CD4-positive, alpha-beta T cell (primary cell): ENCODE measurements around the gene TROAP. TPM values are rescaled to one million over a fixed set of nuclear protein-coding genes. Genes with fewer than 3 reads are reported as not detected.

ENCODE experiments used
- ATAC-seq: fragments of 200-7000 bp; cut with Tn5 transposase; one replicate; pipeline ENCODE4 v1.10.0; 2022; ENCODE audit warnings: mild to moderate bottlenecking; ENCODE audit not compliant: poor library complexity
- CTCF ChIA-PET: fragments of 350-600 bp; sonication (Branson Sonifier 250); formaldehyde crosslinking; loops from one replicate; lab custom pipeline; 2021; ENCODE audit warnings: antibody characterized with exemption, inconsistent platforms; lab: Charles Lee
- POLR2A ChIA-PET: fragments of 350-600 bp; sonication (Branson Sonifier 250); formaldehyde crosslinking; loops from one replicate; lab custom pipeline; 2021; ENCODE audit warnings: antibody characterized with exemption, inconsistent platforms; lab: Charles Lee
- DNase-seq, 14 experiments: peaks; one replicate each; pipeline ENCODE4 v3.0.0-alpha.2; 2013 to 2020; ENCODE audit warnings: mixed read lengths in 2 of 14
- H3K27ac ChIP-seq, 2 donors: one replicate each; pipeline versions ENCODE4 v1.5.1 to v1.7.0; 2013; ENCODE audit warnings: low read length in 2 of 2, low read depth in 1 of 2, mild to moderate bottlenecking in 1 of 2
- H3K27me3 ChIP-seq, 2 experiments: 1 replicate in 1 of 2; 2 replicates in 1 of 2; pipeline versions ENCODE4 v1.6.1 to v1.7.0; 2013; ENCODE audit warnings: low read length in 2 of 2, control low read depth in 1 of 2, mild to moderate bottlenecking in 1 of 2, moderate library complexity in 1 of 2; ENCODE audit not compliant: insufficient read depth in 2 of 2, control insufficient read depth in 1 of 2
- H3K36me3 ChIP-seq: one replicate; pipeline ENCODE4 v1.6.1; 2013; ENCODE audit warnings: low read length, control low read depth; ENCODE audit not compliant: insufficient read depth
- H3K4me1 ChIP-seq: one replicate; pipeline ENCODE4 v1.6.1; 2013; ENCODE audit warnings: low read length, control low read depth; ENCODE audit not compliant: insufficient read depth
- H3K4me3 ChIP-seq: one replicate; pipeline ENCODE4 v1.5.1; 2013; ENCODE audit warnings: mild to moderate bottlenecking, low read length, moderate library complexity
- H3K9me3 ChIP-seq, 2 experiments: 1 replicate in 1 of 2; 2 replicates in 1 of 2; pipeline versions ENCODE4 v1.6.1 to v1.7.0; 2013; ENCODE audit warnings: low read length in 2 of 2, mild to moderate bottlenecking in 2 of 2, control low read depth in 1 of 2, moderate library complexity in 1 of 2; ENCODE audit not compliant: control insufficient read depth in 1 of 2, insufficient read depth in 1 of 2
- H3K27ac Mint-ChIP-seq: one replicate; pipeline ENCODE4 v1.8.0; 2020; ENCODE audit warnings: mixed read lengths
- H3K27me3 Mint-ChIP-seq: one replicate; pipeline ENCODE4 v1.8.0; 2021; ENCODE audit warnings: mixed read lengths
- H3K36me3 Mint-ChIP-seq: one replicate; pipeline ENCODE4 v1.8.0; 2021; ENCODE audit warnings: low read depth, mixed read lengths
- H3K4me1 Mint-ChIP-seq: one replicate; pipeline ENCODE4 v1.8.0; 2021; ENCODE audit warnings: low read depth, mixed read lengths
- H3K4me3 Mint-ChIP-seq: one replicate; pipeline ENCODE4 v1.8.0; 2020; ENCODE audit warnings: mild to moderate bottlenecking, mixed read lengths
- H3K9me3 Mint-ChIP-seq: one replicate; pipeline ENCODE4 v1.8.0; 2020; ENCODE audit warnings: mixed read lengths
- intact Hi-C, 2 experiments: fragments of 100-400 bp; cut with DNase I in 1 of 2; cut with micrococcal nuclease in 1 of 2; formaldehyde crosslinking; loops; one replicate each; pipeline versions ENCODE4 v1.15.1 to v1.9.0; 2023 to 2025; cut with DNase I, micrococcal nuclease
- total RNA-seq, 174 experiments: library from RNA in 2 of 174; stranded (reverse) in 2 of 174; gene quantifications; one replicate each; pipeline ENCODE4 v1.2.3 and lab custom pipeline; 2021 to 2026
- TF ChIP-seq, protein P1 (sequence below): fragments of 200-600 bp; IDR thresholded peaks from one replicate; pipeline ENCODE4 v1.8.0; 2022; ENCODE audit warnings: antibody characterized with exemption, mild to moderate bottlenecking

Gene TROAP
- total RNA-seq, 2 experiments from 2014 or later, result 0.30 to 0.31 TPM

DNA sequence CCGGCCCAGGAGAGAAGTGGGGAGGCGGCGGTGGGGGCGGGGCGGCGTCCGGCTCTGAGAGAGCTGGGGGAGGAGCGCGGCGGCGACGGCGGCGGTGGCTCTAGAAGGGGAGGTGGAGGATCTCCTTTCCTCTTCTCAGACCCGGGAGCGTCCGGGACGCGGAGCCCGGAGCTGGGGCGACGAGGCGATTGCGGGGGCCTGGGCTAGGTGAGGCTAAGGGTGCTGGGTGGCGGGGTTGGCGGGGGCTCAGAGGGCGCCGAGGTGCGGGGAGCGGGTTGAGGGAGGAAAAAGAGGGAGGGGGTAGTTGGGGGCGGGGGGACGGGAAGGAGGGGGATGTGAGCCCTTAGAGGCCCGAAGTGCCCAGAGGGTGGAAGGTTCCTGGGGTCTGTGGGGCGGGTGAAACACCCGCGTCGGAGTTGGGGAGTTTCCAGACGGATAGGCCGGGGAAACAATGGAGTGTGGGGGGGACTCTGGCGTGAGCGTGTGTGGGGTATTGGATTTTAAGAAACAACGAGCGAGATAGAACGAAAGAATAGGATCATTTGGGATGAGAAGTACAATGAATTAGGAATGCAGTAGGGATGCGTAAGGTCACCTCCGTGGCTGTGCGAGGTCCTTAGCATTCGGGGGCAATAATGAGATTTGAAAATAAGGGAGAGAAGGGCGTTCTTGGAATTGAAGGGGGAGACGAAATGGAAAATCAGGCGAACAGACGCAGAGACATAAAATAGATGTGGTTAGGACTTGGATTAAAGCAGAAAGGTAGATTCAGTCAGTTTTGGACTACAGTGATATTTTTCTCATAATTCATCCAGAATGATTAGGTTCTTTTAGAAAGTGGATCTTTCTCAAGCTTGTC lies 44.6 kb downstream of the TROAP start, which contains the start of gene SPATS2:
Gene SPATS2, plus strand, starts transcription at position 82 of the 859 bp plus-strand sequence. CDS start 93,551 bp downstream, outside the sequence.
- intact Hi-C loops, result loop anchor here in 1 of 2 experiments (10.0 kb wide), 1 partner anchor 337 kb away; the partner anchor contains the start of gene FMNL3
- ATAC-seq, result no peak
- Mint-ChIP-seq H3K4me1 (peaks cover 30% of the 10 kb centered on the region), H3K27me3 (no peaks in the 10 kb centered on the region), H3K36me3 (peaks cover 9% of the 10 kb centered on the region), H3K4me3 (peak within 1 kb of the TSS; percentile 99), H3K27ac (peak within 1 kb of the TSS; percentile 76), H3K9me3 (no peaks in the 10 kb centered on the region)
- TF ChIP-seq, protein P1, sequence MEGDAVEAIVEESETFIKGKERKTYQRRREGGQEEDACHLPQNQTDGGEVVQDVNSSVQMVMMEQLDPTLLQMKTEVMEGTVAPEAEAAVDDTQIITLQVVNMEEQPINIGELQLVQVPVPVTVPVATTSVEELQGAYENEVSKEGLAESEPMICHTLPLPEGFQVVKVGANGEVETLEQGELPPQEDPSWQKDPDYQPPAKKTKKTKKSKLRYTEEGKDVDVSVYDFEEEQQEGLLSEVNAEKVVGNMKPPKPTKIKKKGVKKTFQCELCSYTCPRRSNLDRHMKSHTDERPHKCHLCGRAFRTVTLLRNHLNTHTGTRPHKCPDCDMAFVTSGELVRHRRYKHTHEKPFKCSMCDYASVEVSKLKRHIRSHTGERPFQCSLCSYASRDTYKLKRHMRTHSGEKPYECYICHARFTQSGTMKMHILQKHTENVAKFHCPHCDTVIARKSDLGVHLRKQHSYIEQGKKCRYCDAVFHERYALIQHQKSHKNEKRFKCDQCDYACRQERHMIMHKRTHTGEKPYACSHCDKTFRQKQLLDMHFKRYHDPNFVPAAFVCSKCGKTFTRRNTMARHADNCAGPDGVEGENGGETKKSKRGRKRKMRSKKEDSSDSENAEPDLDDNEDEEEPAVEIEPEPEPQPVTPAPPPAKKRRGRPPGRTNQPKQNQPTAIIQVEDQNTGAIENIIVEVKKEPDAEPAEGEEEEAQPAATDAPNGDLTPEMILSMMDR, result no peak
- H3K36me3 ChIP-seq, result no peaks in the 10 kb centered on the region
- CTCF ChIA-PET, result interaction anchor here (0.7 to 7.0 kb wide), 10 partner anchors 10 to 744 kb away, joined by 3 to 33 read pairs (median 6); partner anchors contain the start of genes COX14, DNAJC22, PRPF40B and TROAP
- no peaks in the 10 kb centered on the region for H3K9me3 ChIP-seq
- peak in 4 of 14 experiments; percentile 5 to 61 (median 44) for DNase-seq
- H3K27ac ChIP-seq, result peak within 1 kb of the TSS; percentile 66 to 70
- peak within 1 kb of the TSS; percentile 88 for H3K4me3 ChIP-seq
- POLR2A ChIA-PET, result interaction anchor here (0.6 to 2.2 kb wide), 33 partner anchors 8 to 1658 kb away, joined by 3 to 24 read pairs (median 5); partner anchors contain the start of genes BCDIN3D, DNAJC22, KCNH3 and MCRS1
- no peaks in the 10 kb centered on the region for H3K27me3 ChIP-seq
- H3K4me1 ChIP-seq, result peaks cover 15% of the 10 kb centered on the region

DNA sequence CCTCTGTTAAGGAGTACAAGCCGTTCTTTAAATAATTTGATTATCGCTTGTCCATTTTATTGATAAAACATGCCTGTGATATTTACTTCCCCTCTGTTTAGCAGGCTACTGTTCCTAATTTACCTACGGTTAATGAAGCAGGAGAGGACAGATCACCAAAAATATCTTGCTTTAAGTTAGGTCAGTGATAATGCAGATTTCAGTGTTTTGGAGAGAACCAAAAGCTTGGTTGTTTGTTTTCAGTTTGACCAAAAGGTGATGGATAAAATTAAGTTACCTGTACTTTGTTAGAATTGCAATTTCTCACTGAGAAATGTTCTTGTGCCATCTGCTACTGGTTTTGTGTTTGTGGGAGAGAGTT lies 45.2 kb downstream of the TROAP start:
- H3K27ac ChIP-seq, result no peak overlapping the region
- peak overlapping the region; percentile 76 for H3K27ac Mint-ChIP-seq
- no peaks in the 10 kb centered on the region for H3K9me3 Mint-ChIP-seq
- TF ChIP-seq, protein P1, result no peak
- no peak for DNase-seq
- H3K4me1 ChIP-seq, result peaks cover 15% of the 10 kb centered on the region
- H3K36me3 Mint-ChIP-seq, result peaks cover 9% of the 10 kb centered on the region
- POLR2A ChIA-PET, result interaction anchor here (1.3 to 1.6 kb wide), 3 partner anchors 32 to 180 kb away, joined by 3 to 11 read pairs (median 4); partner anchors contain the start of gene TUBA1A
- peaks cover 30% of the 10 kb centered on the region for H3K4me1 Mint-ChIP-seq
- peak overlapping the region; percentile 88 for H3K4me3 ChIP-seq
- no peaks in the 10 kb centered on the region for H3K9me3 ChIP-seq
- H3K4me3 Mint-ChIP-seq, result peak overlapping the region; percentile 99
- H3K36me3 ChIP-seq, result no peaks in the 10 kb centered on the region
- H3K27me3 ChIP-seq, result no peaks in the 10 kb centered on the region
- CTCF ChIA-PET, result interaction anchor here (0.7 to 7.0 kb wide), 2 partner anchors 21 to 1914 kb away, joined by 3 to 33 read pairs; partner anchors contain the start of gene DNAJC22
- no peaks in the 10 kb centered on the region for H3K27me3 Mint-ChIP-seq
- intact Hi-C loops, result loop anchor here in 1 of 2 experiments (10.0 kb wide), 1 partner anchor 337 kb away; the partner anchor contains the start of gene FMNL3
- no peak for ATAC-seq

DNA sequence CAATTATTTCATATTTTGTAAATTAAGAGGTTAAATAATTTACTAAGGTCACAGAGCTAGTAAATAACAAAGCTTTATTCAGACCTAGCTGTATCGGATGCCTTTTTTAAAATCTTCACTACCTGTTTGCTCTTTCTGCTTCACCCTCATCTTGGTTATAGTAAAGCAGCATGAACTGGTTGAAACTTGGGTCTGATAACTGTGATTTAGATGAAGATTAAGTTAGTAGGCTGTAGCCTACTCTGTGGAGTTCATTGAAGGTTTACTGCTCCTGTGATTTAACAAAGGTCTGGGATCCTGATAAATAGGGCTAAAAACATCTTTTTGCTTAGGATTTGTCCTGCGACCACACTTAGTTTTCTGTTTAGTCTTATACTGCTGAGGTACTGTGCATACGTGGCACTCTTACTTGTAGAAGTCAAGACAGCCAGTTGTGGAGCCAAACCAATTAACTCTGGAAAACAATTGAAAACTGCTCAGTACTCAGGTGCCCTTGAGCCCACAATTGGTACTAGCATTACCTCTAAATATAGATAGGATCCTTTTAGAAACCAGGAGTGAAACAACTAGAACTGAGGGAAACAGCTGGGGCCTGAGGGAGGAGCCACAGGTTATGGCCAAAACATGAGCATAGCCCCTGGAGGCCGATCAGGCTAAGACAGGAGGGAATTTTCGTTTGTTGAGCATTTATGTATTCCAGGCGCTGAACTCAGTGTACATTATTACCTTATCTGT lies 46.5 kb downstream of the TROAP start:
- ChIA-PET POLR2A (interaction anchor here (1.2 to 1.3 kb wide), 2 partner anchors 20 to 106 kb away, joined by 3 to 5 read pairs; no protein-coding TSS in a partner anchor), CTCF (interaction anchor here (1.3 to 7.0 kb wide), 3 partner anchors 22 to 144 kb away, joined by 3 to 33 read pairs (median 6); partner anchors contain the start of gene DNAJC22)
- H3K27me3 Mint-ChIP-seq, result no peaks in the 10 kb centered on the region
- peak overlapping the region; percentile 76 for H3K27ac Mint-ChIP-seq
- peak in 3 of 14 experiments; percentile 17 to 61 (median 50) for DNase-seq
- intact Hi-C loops, result loop anchor here in 1 of 2 experiments (10.0 kb wide), 1 partner anchor 335 kb away; the partner anchor contains the start of gene FMNL3
- Histone ChIP-seq H3K36me3 (no peaks in the 10 kb centered on the region), H3K27me3 (no peaks in the 10 kb centered on the region), H3K4me3 (no peak overlapping the region), H3K4me1 (peaks cover 15% of the 10 kb centered on the region), H3K9me3 (no peaks in the 10 kb centered on the region), H3K27ac (no peak overlapping the region)
- peak overlapping the region; percentile 71 for H3K4me3 Mint-ChIP-seq
- peaks cover 9% of the 10 kb centered on the region for H3K36me3 Mint-ChIP-seq
- H3K9me3 Mint-ChIP-seq, result no peaks in the 10 kb centered on the region
- TF ChIP-seq, protein P1, result no peak
- ATAC-seq, result no peak
- peaks cover 30% of the 10 kb centered on the region for H3K4me1 Mint-ChIP-seq
